NOMO-1 treated with dmso at 0.1 percent for 144 hours (cell line): ENCODE results near the gene P2RY6.
"Not testable (repeated sequence)": the region's sequence is repeated elsewhere in the genome, so short reads cannot be mapped to it uniquely, and the experiment has no call there.

Source experiments
- DNase-seq: peaks from one replicate; lab custom pipeline; 2025; ENCODE audit not compliant: unreplicated experiment; lab: John Stamatoyannopoulos, UW

P2RY6 gene

GRCh38 chr11:73271936-73272679, at the start of gene P2RY6:
P2RY6 (plus strand) TSS chr11:73272338; CDS start chr11:73296519, 24,181 bp downstream.
- peak; percentile 91 for DNase-seq

DNA sequence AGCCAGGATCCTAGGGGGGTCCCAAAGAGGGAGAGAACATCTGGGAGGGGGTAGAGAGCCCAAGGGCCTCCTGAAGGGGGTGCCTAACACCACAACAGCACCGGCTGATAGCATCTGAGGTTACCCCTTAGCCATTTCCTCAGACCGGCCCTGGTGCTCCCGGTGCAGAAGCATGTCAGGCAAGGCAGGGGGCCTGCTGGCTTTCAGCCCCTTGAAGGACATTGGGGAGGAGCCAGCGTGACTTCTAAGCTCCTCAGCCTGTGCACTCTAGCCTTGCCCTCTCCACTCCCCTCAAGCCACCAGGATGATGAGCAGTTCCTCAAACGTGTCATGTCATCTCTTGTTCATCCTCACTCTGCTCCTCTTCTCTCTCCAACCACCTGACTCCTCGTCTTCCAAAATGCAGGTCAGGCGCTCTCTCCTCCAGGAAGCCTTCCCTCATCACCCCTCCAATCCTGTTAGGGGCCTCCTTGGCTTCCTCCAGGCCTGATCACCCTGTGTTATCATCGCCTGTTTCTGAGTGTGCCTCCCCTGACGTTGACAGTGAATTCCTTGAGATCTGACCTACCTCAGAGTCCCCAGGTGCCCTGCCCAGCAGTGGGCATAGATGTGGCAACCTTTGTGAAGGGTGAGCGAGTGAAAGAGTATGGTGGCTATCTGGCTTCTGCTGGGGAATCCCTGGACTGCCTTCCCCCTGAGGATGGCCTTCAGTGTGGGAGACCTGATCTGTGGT, 48.0 kb upstream of the P2RY6 start:
- DNase-seq: no peak

DNA sequence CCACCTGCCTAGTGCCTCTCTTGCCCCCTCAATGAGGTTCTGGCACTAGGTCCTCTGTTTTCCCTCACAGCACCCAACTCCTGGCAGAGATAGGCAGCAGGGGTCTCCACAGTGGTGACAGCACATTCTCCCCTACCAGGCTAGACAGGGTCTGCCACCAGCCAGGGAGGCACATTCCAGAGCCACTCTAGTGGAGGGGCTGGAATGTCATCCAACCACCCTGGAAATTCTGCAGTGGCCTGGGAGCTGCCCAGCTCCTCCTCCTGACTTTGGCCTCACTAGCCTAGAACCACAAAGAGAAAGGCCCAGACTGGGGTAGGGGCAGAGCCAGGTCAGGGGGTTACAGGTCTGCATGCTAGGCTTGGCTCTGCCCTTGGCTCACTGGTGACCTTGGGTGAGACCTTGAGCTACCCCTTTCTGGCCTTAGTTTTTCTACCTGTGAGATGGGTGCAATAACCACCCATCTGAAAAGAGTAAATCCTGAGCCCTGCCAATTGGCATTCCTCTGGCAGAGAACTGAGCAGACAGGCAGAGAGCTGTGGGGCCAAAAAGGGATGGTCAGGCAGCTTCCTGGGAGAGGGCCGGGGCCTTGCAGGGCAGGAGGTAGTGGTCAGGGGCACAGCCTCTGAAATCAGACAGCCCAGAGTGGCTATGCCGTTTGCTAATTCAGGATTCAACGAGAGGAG, 47.0 kb upstream of the P2RY6 start:
- DNase-seq: no peak

DNA sequence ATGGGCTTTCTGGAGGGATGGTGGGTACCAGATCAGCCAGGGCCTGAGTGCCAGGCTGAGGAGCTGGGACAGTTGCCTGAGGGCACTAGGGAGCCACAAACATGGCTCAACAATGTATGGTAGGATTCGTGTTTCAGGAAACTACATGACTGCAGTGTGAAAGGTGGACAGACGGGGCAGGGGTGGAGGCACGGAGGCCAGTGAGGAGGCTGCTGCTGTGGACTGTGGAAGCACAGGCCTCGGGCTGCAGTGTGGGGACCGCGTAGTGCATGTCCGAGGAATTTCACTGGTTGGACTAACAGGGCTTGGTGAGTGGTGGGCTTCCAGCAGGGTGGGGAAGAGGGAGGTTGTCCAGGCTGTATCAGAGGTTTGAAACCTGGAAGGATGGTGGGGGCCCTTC, 46.3 kb upstream of the P2RY6 start:
- DNase-seq: no peak

DNA sequence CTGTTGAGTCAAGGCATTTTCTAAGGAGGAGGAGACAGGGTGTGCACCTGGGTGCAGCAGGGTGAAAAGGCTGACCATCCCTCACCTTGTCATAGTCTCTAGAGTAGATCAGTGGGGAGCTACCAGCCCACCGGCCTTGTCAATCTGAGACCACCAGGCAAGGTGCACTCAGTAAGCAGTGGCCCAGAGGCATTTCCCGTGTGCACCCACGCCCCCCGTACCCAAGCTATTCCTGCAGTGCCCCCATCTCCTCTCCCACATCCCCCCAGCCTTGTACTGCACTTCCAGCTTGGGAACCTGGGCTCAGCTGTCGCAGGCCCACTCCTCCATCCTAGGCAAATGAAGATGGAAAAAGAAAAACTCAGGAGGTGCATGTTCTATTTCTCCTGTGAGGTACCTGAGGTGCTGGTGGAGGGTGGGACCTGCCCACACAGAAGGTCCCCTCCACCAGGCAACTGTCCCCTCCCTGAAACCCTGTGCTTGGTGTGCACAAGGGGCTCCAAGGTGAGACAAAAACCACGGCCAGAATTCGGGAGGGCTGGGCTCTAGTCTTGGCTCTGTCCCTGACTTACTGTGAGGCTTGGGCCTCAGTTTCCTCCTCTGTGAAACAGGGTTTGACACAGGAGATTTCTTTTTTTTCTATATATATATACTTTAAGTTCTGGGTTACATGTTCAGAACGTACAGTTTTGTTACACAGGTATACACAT, 45.7 kb upstream of the P2RY6 start:
- DNase-seq: no peak

- DNase-seq: no peak
These were observed 44.4 kb upstream of the P2RY6 start for GRCh38 chr11:73227571-73228211.

DNA sequence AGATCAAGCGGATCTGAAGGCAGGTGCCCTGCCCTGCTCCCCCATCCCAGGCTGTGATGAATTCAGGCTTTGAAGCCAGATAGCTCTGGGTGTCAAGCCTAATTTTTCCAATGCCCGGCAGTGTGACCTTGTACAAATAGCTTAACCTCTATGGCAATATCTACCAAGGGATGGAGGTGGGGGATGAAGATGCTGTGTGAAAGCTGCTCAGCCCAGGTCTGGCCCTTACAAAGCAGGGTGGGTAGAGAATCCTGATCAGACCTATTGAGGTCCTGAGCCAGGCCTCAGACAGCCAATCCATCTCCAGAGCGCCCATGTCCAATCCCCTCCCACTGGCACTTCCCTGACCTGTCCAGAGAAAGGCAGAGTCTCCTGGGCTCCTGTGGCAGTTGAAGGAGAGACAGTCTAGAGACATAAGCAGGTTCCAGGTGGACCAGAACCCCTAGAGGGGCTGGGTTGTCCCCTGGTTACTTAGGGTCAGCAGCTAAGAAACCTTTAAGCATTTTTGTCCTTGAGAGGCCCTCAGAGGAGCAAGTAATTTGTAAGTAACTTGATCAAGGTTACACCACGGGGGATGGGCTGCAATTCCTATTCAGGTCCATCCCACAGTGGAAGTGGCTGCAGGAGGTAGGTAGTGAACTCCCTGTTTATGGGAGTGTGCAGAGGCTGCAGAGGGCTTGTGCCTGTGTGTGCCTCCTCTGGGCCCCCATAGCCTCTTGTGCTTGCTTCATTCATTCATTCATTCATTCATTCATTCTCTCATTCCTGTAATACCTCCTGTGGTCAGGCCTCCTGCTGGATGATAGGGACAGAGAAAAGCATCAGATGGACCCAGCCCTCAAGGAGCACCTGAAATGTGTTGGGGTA, 43.6 kb upstream of the P2RY6 start:
- DNase-seq: no peak

- no peak for DNase-seq
These were observed 42.7 kb upstream of the P2RY6 start for GRCh38 chr11:73229321-73229895.

GRCh38 chr11:73229896-73230875, 42.0 kb upstream of the P2RY6 start:
- no peak for DNase-seq

GRCh38 chr11:73230931-73231330, 41.2 kb upstream of the P2RY6 start:
- DNase-seq: no peak

GRCh38 chr11:73232487-73232886, 39.7 kb upstream of the P2RY6 start:
- not testable (repeated sequence) for DNase-seq

- DNase-seq: no peak
These were observed 38.9 kb upstream of the P2RY6 start for GRCh38 chr11:73233211-73233610.

DNA sequence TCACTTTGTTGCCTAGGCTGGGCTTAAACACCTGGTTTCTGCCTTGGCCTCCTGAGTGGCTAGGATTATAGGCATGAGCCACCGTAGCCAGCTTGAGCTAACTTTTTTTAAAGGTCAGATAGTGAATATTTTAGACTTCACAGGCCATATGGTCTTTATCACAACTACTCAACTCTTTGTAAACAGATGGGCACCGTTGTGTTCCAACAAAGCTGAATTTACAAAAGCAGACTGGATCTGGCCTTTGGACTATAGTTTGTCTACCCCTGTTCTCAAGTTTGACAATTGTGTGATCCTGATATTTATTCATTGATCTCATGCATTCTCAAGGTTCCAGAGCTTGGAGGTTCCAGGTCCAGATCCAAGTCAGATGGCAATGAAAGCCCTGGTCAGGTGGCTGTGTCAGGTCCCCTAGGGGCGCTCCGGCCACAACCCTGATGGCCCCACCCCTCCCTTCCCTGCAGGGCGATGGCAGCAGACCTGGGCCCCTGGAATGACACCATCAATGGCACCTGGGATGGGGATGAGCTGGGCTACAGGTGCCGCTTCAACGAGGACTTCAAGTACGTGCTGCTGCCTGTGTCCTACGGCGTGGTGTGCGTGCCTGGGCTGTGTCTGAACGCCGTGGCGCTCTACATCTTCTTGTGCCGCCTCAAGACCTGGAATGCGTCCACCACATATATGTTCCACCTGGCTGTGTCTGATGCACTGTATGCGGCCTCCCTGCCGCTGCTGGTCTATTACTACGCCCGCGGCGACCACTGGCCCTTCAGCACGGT, 38.3 kb upstream of the P2RY6 start:
- no peak for DNase-seq

DNA sequence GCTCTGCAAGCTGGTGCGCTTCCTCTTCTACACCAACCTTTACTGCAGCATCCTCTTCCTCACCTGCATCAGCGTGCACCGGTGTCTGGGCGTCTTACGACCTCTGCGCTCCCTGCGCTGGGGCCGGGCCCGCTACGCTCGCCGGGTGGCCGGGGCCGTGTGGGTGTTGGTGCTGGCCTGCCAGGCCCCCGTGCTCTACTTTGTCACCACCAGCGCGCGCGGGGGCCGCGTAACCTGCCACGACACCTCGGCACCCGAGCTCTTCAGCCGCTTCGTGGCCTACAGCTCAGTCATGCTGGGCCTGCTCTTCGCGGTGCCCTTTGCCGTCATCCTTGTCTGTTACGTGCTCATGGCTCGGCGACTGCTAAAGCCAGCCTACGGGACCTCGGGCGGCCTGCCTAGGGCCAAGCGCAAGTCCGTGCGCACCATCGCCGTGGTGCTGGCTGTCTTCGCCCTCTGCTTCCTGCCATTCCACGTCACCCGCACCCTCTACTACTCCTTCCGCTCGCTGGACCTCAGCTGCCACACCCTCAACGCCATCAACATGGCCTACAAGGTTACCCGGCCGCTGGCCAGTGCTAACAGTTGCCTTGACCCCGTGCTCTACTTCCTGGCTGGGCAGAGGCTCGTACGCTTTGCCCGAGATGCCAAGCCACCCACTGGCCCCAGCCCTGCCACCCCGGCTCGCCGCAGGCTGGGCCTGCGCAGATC, 37.5 kb upstream of the P2RY6 start:
- no peak for DNase-seq

DNA sequence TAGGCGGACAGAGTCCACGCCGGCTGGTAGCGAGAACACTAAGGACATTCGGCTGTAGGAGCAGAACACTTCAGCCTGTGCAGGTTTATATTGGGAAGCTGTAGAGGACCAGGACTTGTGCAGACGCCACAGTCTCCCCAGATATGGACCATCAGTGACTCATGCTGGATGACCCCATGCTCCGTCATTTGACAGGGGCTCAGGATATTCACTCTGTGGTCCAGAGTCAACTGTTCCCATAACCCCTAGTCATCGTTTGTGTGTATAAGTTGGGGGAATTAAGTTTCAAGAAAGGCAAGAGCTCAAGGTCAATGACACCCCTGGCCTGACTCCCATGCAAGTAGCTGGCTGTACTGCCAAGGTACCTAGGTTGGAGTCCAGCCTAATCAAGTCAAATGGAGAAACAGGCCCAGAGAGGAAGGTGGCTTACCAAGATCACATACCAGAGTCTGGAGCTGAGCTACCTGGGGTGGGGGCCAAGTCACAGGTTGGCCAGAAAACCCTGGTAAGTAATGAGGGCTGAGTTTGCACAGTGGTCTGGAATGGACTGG, 36.8 kb upstream of the P2RY6 start:
- DNase-seq: no peak

- DNase-seq: no peak
These were observed 35.9 kb upstream of the P2RY6 start for GRCh38 chr11:73236205-73236765.
